ENCODE results near the gene EHMT1.

DNA sequence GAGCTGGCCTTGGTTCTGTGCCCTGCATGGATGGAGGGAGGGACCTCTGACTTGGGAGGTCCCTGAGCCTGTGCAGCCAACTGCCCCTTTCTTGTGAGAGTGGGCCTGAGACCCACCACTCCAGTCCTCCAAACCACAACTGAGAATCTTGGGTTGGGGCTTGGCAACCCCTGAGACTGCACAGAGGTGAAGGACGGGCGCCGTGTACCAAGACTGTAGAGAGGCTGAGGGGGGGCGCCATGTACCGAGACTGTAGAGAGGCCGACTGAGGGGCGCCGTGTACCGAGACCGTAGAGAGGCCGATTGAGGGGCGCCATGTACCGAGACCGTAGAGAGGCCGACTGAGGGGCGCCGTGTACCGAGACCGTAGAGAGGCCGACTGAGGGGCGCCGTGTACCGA lies 199.5 kb downstream of the EHMT1 start:
- no peak for TF ChIP-seq POLR2A (IDR thresholded peaks at IDR 0.05; ENCODE audit: low read depth, low read length)
- no peak for TF ChIP-seq POLR2AphosphoS5 (IDR thresholded peaks at IDR 0.05; ENCODE audit: low read depth, low read length)
- TF ChIP-seq TAF1 (IDR thresholded peaks at IDR 0.05; ENCODE audit: borderline replicate concordance, low read depth, low read length): no peak
